ENCODE measurements around the gene GPR158. TPM values are rescaled to one million over a fixed set of nuclear protein-coding genes. Genes with fewer than 3 reads are reported as not detected.

Gene GPR158
- total RNA-seq, 4 donors from 2014 or later, result 0.07 to 0.27 TPM; not detected in 2

- no peak for TF ChIP-seq EP300 (IDR thresholded peaks at IDR 0.05)
- no peak for TF ChIP-seq POLR2A (IDR thresholded peaks at IDR 0.05)
- no peak for TF ChIP-seq CTCF (IDR thresholded peaks at IDR 0.05)
- TF ChIP-seq POLR2AphosphoS5 (IDR thresholded peaks at IDR 0.05), result no peak
- no peaks in the 10 kb centered on the region for H3K4me1 ChIP-seq
- 64 to 82% methylated on average over 7 of the region's 7 CpGs for WGBS, 2 donors (ENCODE audit: low coverage in 1 of 2)
- H3K4me3 ChIP-seq, result no peak overlapping the region
- no peaks in the 10 kb centered on the region for H3K9me3 ChIP-seq
- no peaks in the 10 kb centered on the region for H3K27me3 ChIP-seq
- no peaks in the 10 kb centered on the region for H3K36me3 ChIP-seq
- no peak overlapping the region for H3K27ac ChIP-seq
- ATAC-seq, result no peak
Observed at GRCh38 chr10:25575343-25575742, 400.5 kb downstream of the GPR158 start.

DNA sequence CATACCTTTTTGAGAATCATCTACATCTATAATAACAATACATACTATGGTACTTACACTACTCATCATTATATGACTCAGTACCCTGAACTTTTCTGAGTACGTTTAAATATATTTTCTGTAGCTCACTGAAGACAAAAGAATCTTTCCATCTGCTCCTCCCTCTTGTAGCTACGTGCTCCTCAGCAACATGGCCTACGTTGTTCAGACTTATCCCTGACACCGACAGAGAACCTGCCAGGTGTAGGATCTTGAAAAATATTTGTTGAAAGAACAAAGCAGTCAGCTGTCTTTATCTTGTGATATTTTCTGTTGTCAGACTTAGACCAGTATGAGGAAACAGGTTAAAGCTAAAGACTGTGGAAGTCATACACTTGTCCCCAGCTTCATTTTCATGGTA lies 403.3 kb downstream of the GPR158 start:
- H3K27ac ChIP-seq, result no peak overlapping the region
- H3K9me3 ChIP-seq, result no peaks in the 10 kb centered on the region
- no peak for ATAC-seq
- no peaks in the 10 kb centered on the region for H3K36me3 ChIP-seq
- no peaks in the 10 kb centered on the region for H3K4me1 ChIP-seq
- H3K27me3 ChIP-seq, result no peaks in the 10 kb centered on the region
- no peak overlapping the region for H3K4me3 ChIP-seq
- WGBS, 2 donors (ENCODE audit: low coverage in 1 of 2), result 44 to 55% methylated on average over 4 of the region's 4 CpGs
- no peak for TF ChIP-seq POLR2AphosphoS5 (IDR thresholded peaks at IDR 0.05)
- TF ChIP-seq POLR2A (IDR thresholded peaks at IDR 0.05), result no peak
- TF ChIP-seq CTCF (IDR thresholded peaks at IDR 0.05), result no peak
- TF ChIP-seq EP300 (IDR thresholded peaks at IDR 0.05), result no peak

DNA sequence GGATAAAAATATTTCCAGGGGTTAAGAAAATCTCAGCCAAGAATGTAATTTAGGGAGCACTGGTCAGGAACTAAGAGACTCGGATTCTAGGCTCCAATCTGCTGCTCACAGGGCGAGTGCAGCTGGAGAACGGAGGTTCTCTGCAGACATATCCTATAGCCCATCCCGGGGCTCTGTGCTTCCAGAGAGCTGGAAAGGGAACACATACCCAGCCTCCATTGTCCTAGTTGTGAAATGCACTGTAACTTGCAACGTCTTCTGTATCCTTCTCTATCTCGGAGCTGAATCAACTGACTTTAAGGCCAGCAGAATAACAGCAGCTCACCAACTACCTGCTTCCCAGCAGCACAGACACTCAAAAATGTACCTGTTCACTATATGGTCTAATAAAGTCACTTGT lies 408.2 kb downstream of the GPR158 start:
- Histone ChIP-seq H3K9me3 (no peaks in the 10 kb centered on the region), H3K27me3 (no peaks in the 10 kb centered on the region), H3K4me1 (no peaks in the 10 kb centered on the region), H3K27ac (no peak overlapping the region), H3K4me3 (no peak overlapping the region), H3K36me3 (no peaks in the 10 kb centered on the region)
- no peak for TF ChIP-seq CTCF (IDR thresholded peaks at IDR 0.05)
- no peak for TF ChIP-seq EP300 (IDR thresholded peaks at IDR 0.05)
- TF ChIP-seq POLR2A (IDR thresholded peaks at IDR 0.05), result no peak
- TF ChIP-seq POLR2AphosphoS5 (IDR thresholded peaks at IDR 0.05), result no peak
- WGBS, 2 donors (ENCODE audit: low coverage in 1 of 2), result 68 to 73% methylated on average over 5 to 6 of the region's 6 CpGs
- no peak for ATAC-seq

DNA sequence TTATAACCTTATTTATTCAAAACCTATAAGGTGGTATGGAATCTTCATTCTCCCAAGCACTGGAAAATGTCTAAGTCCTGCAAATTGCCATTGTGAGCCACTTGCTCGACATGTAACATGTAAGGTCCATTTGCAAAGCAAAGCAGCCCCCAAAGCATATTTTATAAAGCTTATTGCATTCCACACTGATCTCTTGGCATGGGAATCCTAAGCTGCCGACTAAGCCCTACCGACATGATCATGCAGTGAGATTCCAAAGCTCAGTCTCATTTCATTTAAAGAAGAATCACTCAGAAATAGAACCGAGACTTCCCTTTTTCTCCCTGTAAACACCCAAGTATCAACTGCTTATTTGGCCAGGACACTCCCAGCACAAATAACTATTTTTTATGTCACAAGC lies 425.9 kb downstream of the GPR158 start:
- Histone ChIP-seq H3K9me3 (no peaks in the 10 kb centered on the region), H3K27me3 (no peaks in the 10 kb centered on the region), H3K36me3 (no peaks in the 10 kb centered on the region), H3K4me3 (no peak overlapping the region), H3K4me1 (no peaks in the 10 kb centered on the region), H3K27ac (no peak overlapping the region)
- whole genome bisulfite sequencing, 2 donors (ENCODE audit: low coverage in 1 of 2), result 11 to 17% methylated on average over 3 to 4 of the region's 4 CpGs
- ATAC-seq, result no peak
- TF ChIP-seq POLR2AphosphoS5 (IDR thresholded peaks at IDR 0.05) (no peak), CTCF (IDR thresholded peaks at IDR 0.05) (no peak), EP300 (IDR thresholded peaks at IDR 0.05) (no peak), POLR2A (IDR thresholded peaks at IDR 0.05) (no peak)

DNA sequence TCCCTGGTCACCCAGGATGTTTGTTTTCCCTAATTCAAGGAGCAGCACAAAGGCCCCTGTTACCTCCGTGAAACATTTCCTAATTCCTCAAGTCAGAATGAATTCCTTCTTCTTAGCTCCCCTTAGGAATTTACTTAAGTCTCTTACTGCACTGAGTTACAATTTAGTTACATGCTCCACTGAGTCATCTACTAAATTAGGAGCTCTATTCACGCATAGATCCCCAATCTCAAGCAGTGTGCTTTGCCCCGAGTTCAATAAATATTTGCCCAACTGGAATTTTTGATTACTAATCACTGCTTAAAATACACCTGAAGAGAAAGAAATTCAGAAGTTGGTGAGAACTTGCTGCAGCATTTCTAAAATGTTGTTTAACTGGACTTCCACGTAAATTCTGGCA lies 429.8 kb downstream of the GPR158 start:
- ATAC-seq, result no peak
- no peaks in the 10 kb centered on the region for H3K9me3 ChIP-seq
- TF ChIP-seq EP300 (IDR thresholded peaks at IDR 0.05), result no peak
- no peak for TF ChIP-seq POLR2A (IDR thresholded peaks at IDR 0.05)
- TF ChIP-seq POLR2AphosphoS5 (IDR thresholded peaks at IDR 0.05), result no peak
- no peak for TF ChIP-seq CTCF (IDR thresholded peaks at IDR 0.05)
- WGBS, 2 donors (ENCODE audit: low coverage in 1 of 2), result 48 to 57% methylated on average over 3 to 4 of the region's 4 CpGs
- no peaks in the 10 kb centered on the region for H3K36me3 ChIP-seq
- H3K4me3 ChIP-seq, result no peak overlapping the region
- H3K27me3 ChIP-seq, result no peaks in the 10 kb centered on the region
- no peaks in the 10 kb centered on the region for H3K4me1 ChIP-seq
- H3K27ac ChIP-seq, result no peak overlapping the region
